ENCODE data around the gene PLCE1. TPM values are rescaled to one million over a fixed set of nuclear protein-coding genes. Genes with fewer than 3 reads are reported as not detected.
"Not testable (repeated sequence)": the region's sequence is repeated elsewhere in the genome, so short reads cannot be mapped to it uniquely, and the experiment has no call there.

The PLCE1 gene
- total and polyA plus RNA-seq, 2 of the 4 experiments (the other 2 are of a cell fraction): 2.2 to 4.5 TPM

- H2BK15ac ChIP-seq (ENCODE audit: low read depth, low read length); H3K4me3 ChIP-seq (ENCODE audit: insufficient read depth, low read depth, low read length); H3K23ac ChIP-seq (ENCODE audit: low read depth, low read length); H3K4me2 ChIP-seq (ENCODE audit: low read depth, low read length); H3K36me3 ChIP-seq (ENCODE audit: control insufficient read depth, insufficient read depth, low read length); H3K9me3 ChIP-seq (ENCODE audit: control insufficient read depth, insufficient read depth, low read length); H3K56ac ChIP-seq (ENCODE audit: extremely low read depth, insufficient read depth, low read length); H3K27me3 ChIP-seq (ENCODE audit: control insufficient read depth, insufficient read depth, low read length); H2AFZ ChIP-seq (replicated peaks; ENCODE audit: low read length, poor library complexity); BruUV-seq (replicated peaks); H4K91ac ChIP-seq (ENCODE audit: insufficient read depth, low read depth, low read length); H2BK5ac ChIP-seq (ENCODE audit: low read depth, low read length, poor library complexity, severe bottlenecking); H3K4ac ChIP-seq (ENCODE audit: low read depth, low read length); H4K20me1 ChIP-seq (ENCODE audit: insufficient read depth, low read length); in situ Hi-C loops (cut with MboI; ENCODE audit: low sequenced_read_pairs); H3K4me1 ChIP-seq (ENCODE audit: control insufficient read depth, insufficient read depth, low read length); H3K18ac ChIP-seq (ENCODE audit: low read depth, low read length); ATAC-seq (ENCODE audit: low read depth); H4K5ac ChIP-seq (ENCODE audit: low read depth, low read length); dilution Hi-C loops (cut with HindIII; ENCODE audit: low sequenced_read_pairs, unreplicated experiment); DNase-seq; H3K79me1 ChIP-seq (ENCODE audit: low read depth in 1 of 2, low read length in 2 of 2); H3K14ac ChIP-seq (replicated peaks; ENCODE audit: low read depth, low read length); H3K27ac ChIP-seq (ENCODE audit: insufficient read depth, low read length); H3K9ac ChIP-seq (ENCODE audit: low read depth, low read length); H2BK20ac ChIP-seq (ENCODE audit: low read depth, low read length); POLR2A ChIA-PET (ENCODE audit: unreplicated experiment); intact Hi-C loops (cut with micrococcal nuclease); H2BK120ac ChIP-seq (ENCODE audit: low read depth, low read length); H2AK5ac ChIP-seq (ENCODE audit: low read depth, low read length); H2AK9ac ChIP-seq (replicated peaks; ENCODE audit: low read depth, low read length, poor library complexity); CTCF ChIA-PET; H4K8ac ChIP-seq (ENCODE audit: low read depth in 2 of 2, low read length in 2 of 2); H3K9me1 ChIP-seq (ENCODE audit: insufficient read depth, low read length): not testable (repeated sequence)
- WGBS, 2 experiments (ENCODE audit: extremely low coverage in 2 of 2, insufficient read length in 1 of 2): 98% methylated on average over 8 of the region's 44 CpGs; no CpG with 5 or more reads in 1 of the 2 experiments
Observed at GRCh38 chr10:93970433-93971010, 23.2 kb upstream of the PLCE1 start.
